ENCODE results near the gene CABCOCO1.
A peak's percentile ranks its signal among the peaks of the same experiment; 100 is the strongest.

The CABCOCO1 gene

GRCh38 chr10:61784354-61785133 lies 121.8 kb downstream of the CABCOCO1 start:
- no peak for DNase-seq (ENCODE audit: low spot score)

- DNase-seq (ENCODE audit: low spot score), result no peak
Measured at GRCh38 chr10:61785473-61786105, 122.9 kb downstream of the CABCOCO1 start.

- no peak for DNase-seq (ENCODE audit: low spot score)
Measured at GRCh38 chr10:61786728-61787127, 124.0 kb downstream of the CABCOCO1 start.

- DNase-seq (ENCODE audit: low spot score), result no peak
Measured at GRCh38 chr10:61787170-61787569, 124.4 kb downstream of the CABCOCO1 start.

- no peak for DNase-seq (ENCODE audit: low spot score)
Measured at GRCh38 chr10:61789031-61789430, 126.3 kb downstream of the CABCOCO1 start.

GRCh38 chr10:61791216-61791615 lies 128.5 kb downstream of the CABCOCO1 start:
- DNase-seq (ENCODE audit: low spot score), result no peak

DNA sequence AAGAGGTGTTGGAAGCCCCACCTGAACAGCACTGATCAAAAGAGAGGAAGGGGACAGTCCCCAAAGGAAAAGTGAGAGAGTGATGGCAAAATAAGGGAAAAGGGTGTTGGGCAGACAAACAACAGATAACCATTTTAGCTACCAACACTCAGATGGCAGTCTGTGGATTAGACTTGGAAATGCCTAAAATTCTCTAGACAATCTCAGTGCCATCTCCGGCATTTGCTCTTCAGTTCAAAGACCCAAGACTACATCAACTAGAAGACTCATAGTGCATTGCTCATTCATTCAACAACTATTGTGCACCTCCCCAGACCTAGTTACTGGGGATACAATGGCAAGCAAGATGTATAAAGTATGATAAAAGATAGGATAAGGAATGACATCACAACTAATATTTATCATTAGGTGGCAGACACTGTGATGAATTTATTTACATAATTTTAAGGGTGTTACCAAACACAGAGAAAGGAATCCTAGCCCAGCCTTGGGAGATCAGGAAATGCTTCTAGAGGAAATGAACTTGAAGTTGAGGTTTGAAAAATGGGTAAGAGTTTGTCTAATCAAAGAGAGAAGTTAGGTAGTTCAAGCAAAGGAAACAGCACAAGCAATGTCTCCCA lies 129.5 kb downstream of the CABCOCO1 start:
- no peak for DNase-seq (ENCODE audit: low spot score)

DNA sequence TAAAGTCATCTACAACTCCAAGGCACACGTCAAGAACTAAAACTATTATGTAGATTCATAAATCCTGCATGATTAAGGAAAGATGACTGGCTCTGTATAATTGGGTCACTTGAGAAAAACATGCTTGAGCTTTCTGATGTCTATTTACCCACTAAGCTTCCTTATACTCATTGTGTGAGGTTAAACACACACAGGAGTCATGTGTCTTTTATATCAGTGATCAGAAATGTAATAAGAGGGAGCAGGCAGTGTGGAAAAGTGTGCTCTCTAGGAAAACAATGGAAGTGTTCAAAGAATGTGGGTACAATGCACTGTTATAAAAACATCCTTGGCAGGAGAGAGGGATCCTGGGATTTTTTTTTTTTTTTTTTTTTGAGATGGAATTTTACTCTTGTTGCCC lies 130.2 kb downstream of the CABCOCO1 start:
- no peak for DNase-seq (ENCODE audit: low spot score)

DNA sequence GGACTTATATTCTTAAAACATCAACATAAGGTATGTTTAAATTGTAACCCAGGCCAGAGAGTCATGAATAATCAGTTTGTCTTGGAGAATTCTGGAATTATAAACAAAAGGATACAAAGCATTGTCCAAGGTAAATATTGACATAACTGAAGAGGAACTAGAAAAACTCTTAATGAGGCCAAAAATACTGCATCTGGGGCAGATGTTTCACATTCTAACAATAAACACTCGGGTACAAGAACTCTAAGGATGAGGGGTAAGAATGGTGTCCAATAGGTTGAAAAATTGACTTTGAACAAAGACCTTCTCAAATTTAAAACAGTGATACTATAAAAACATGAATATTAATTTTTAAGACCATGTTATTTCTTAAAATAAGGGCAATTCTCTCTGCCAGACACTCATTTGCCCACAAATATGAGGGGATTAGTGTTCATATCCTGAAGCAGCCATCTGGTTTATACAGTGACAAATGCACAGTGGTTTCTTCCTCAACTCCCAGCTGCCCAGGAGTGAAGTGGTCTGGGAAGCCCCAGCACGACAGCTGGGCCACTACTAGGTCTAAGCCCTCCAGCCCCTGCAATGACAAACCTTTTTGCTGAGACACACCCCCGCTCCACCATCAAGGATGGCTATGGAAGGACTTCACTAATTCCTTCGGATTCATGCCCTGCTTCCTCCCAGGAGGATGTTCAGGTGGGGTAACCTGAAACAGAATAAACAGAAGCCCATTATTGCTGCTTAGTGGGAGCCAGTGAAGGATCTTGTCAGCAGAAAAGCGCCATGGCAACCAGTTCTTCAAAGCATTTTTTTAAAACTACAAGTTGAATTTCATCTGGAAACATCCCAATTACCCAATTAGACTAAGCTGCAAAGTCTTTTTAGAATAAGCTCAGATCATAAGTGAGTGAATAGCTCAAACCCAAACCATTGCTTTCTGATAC lies 131.3 kb downstream of the CABCOCO1 start:
- DNase-seq (ENCODE audit: low spot score), result no peak

DNA sequence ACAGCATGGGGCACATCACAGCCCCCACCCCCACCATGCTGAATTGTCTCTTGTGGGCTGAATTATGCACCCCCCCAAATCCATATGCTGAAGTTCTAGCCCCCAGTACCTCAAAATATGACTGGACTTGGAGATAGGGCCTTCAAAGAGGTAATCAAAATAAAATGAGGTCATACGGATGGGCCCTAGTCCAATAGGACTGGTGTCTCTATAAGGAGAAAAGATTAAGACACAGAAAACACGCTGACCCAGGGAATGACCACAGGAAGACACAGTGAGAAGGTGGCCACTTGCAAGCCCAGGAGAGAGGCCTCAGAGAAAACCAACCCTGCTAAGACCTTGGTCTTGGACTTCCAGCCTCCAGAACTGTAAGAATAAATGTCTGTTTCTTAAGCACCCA lies 132.4 kb downstream of the CABCOCO1 start:
- no peak for DNase-seq (ENCODE audit: low spot score)

- peak; percentile 25 for DNase-seq (ENCODE audit: low spot score)
Measured at GRCh38 chr10:61795551-61795950, 132.8 kb downstream of the CABCOCO1 start.

DNA sequence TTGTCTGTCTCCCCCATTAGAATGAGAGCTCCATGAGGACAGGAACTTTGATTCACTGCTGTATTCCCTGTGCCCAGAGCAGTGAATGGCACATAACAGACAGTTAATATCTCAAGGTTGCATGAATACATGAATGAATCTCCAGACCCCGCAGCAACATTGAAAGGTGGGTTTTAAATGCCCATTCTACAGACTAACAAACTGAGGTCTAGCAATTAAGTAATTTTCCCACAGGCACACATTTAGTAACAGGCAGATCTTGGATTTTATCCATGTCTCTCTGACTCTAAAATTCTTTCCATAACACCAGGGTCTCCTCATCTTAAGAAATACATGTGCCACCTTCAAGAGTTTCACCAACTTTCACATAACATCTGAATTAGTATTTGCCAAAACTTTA lies 134.1 kb downstream of the CABCOCO1 start:
- DNase-seq (ENCODE audit: low spot score), result no peak

- DNase-seq (ENCODE audit: low spot score), result no peak
Measured at GRCh38 chr10:61797304-61798153, 134.8 kb downstream of the CABCOCO1 start.

GRCh38 chr10:61798713-61799112 lies 136.0 kb downstream of the CABCOCO1 start:
- no peak for DNase-seq (ENCODE audit: low spot score)

GRCh38 chr10:61801484-61801883 lies 138.8 kb downstream of the CABCOCO1 start:
- DNase-seq (ENCODE audit: low spot score), result no peak

DNA sequence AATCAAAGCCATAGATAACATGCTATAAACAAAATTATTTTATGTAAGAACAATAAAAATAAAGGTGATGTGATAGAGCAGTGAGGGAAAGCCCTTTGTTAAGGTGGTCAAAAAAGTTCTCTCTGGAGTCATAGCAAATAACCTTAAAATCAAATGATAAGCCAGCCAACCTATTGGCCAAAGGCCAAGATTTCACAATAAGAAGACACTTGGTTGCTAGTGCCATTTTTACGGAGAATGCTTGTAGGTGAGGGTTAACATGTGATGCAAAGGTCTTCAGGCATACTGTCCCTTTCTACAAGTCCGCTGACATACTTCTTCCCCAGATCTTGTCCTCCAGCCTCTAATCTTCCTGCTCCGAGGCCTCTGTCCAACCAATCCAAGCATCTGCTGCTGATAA lies 140.5 kb downstream of the CABCOCO1 start:
- no peak for DNase-seq (ENCODE audit: low spot score)

DNA sequence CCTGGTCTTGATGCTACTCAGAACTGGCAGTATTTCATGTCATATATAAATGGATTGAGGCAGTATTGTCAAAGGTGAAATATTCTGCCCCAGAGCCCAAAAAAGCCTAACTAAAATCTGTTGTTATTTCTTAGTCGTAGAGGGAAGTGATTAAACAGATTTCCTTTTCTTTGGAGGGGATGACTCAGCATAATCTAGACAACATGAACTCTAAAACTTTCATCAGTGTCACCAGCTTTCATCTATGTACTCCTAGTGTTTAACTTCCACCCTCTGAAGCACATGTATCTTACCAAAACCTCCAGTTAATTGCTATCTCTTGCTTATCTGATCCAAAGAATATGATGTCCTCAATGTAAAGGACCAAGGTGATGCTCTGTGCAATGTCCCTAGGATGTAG lies 141.7 kb downstream of the CABCOCO1 start:
- no peak for DNase-seq (ENCODE audit: low spot score)

- no peak for DNase-seq (ENCODE audit: low spot score)
Measured at GRCh38 chr10:61805091-61805490, 142.4 kb downstream of the CABCOCO1 start.

- DNase-seq (ENCODE audit: low spot score), result no peak
Measured at GRCh38 chr10:61810263-61810662, 147.5 kb downstream of the CABCOCO1 start.

- no peak for DNase-seq (ENCODE audit: low spot score)
Measured at GRCh38 chr10:61812052-61812721, 149.5 kb downstream of the CABCOCO1 start.

- no peak for DNase-seq (ENCODE audit: low spot score)
Measured at GRCh38 chr10:61812920-61813319, 150.2 kb downstream of the CABCOCO1 start.
